H1 (cell line): ENCODE results near the gene HHAT. TPM values are rescaled to one million over a fixed set of nuclear protein-coding genes. Genes with fewer than 3 reads are reported as not detected.

Source experiments
- CTCF ChIA-PET: fragments of 300-600 bp; sonication (Branson Sonifier 250); formaldehyde crosslinking; loops from one replicate; lab custom pipeline; 2021; ENCODE audit not compliant: partially characterized antibody; lab: Charles Lee
- POLR2A ChIA-PET: fragments of 300-600 bp; sonication (Branson Sonifier 250); formaldehyde crosslinking; loops from one replicate; lab custom pipeline; 2021; ENCODE audit warnings: inconsistent platforms; ENCODE audit not compliant: partially characterized antibody; lab: Charles Lee
- DNase-seq, 2 experiments: peaks; one replicate each; pipeline versions ENCODE4 v3.0.0 to v3.0.0-alpha.2; 2010 to 2022; ENCODE audit warnings: low spot score in 2 of 2, low read depth in 1 of 2, mixed read lengths in 1 of 2
- FAIRE-seq: peaks from 2 replicates; lab custom pipeline; 2011; peaks lifted over from hg19 to GRCh38; lab: Jason Lieb, UNC
- H2AFZ ChIP-seq: 2 replicates; pipeline ENCODE4 v1.8.1; 2012; ENCODE audit warnings: low read length, inconsistent platforms
- H2AK5ac ChIP-seq: 2 replicates; pipeline ENCODE4 v1.6.1; 2013; ENCODE audit warnings: low read depth, low read length
- H2BK120ac ChIP-seq: replicated peaks from 2 replicates; pipeline ENCODE3; 2013; ENCODE audit warnings: low read depth, low read length, inconsistent platforms
- H2BK12ac ChIP-seq: 2 replicates; pipeline ENCODE4 v1.6.1; 2013; ENCODE audit warnings: low read depth, low read length
- H2BK15ac ChIP-seq: 2 replicates; pipeline ENCODE4 v1.6.1; 2013; ENCODE audit warnings: low read length
- H2BK20ac ChIP-seq: 2 replicates; pipeline ENCODE4 v1.6.1; 2013; ENCODE audit warnings: low read length
- H2BK5ac ChIP-seq: 2 replicates; pipeline ENCODE4 v1.6.1; 2013; ENCODE audit warnings: low read depth, low read length
- H3K14ac ChIP-seq: 2 replicates; pipeline ENCODE4 v1.6.1; 2013; ENCODE audit warnings: inconsistent platforms; ENCODE audit not compliant: insufficient read length
- H3K18ac ChIP-seq: 2 replicates; pipeline ENCODE4 v1.6.1; 2013; ENCODE audit warnings: low read length; ENCODE audit errors: extremely low read depth
- H3K23ac ChIP-seq: 2 replicates; pipeline ENCODE4 v1.6.1; 2013; ENCODE audit warnings: inconsistent platforms; ENCODE audit not compliant: insufficient read length
- H3K23me2 ChIP-seq: 2 replicates; pipeline ENCODE4 v1.6.1; 2013; ENCODE audit warnings: low read depth, low read length
- H3K27ac ChIP-seq: 2 replicates; pipeline ENCODE4 v1.6.1; 2011; ENCODE audit warnings: low read depth, low read length, inconsistent platforms
- H3K27me3 ChIP-seq, 4 experiments: replicated peaks in 1 of 4; 1 replicate in 1 of 4; 2 replicates in 3 of 4; pipeline versions ENCODE4 v1.6.1 to v1.8.1; 2011 to 2013; ENCODE audit warnings: low read length in 3 of 4, mild to moderate bottlenecking in 3 of 4, inconsistent platforms in 2 of 4, mixed read lengths in 2 of 4, moderate library complexity in 1 of 4; ENCODE audit not compliant: control insufficient read depth in 3 of 4, insufficient read depth in 3 of 4; ENCODE audit errors: extremely low read depth in 1 of 4
- H3K36me3 ChIP-seq, 4 experiments: 2 replicates each; pipeline versions ENCODE4 v1.6.1 to v1.8.1; 2011 to 2013; ENCODE audit warnings: mild to moderate bottlenecking in 4 of 4, low read length in 3 of 4, moderate library complexity in 2 of 4, control low read depth in 1 of 4, inconsistent platforms in 1 of 4; ENCODE audit not compliant: insufficient read depth in 4 of 4, control insufficient read depth in 2 of 4
- H3K4ac ChIP-seq: replicated peaks from 2 replicates; pipeline ENCODE3; 2013; ENCODE audit warnings: low read length, low read depth, mixed read lengths, inconsistent platforms; ENCODE audit not compliant: insufficient read length
- H3K4me1 ChIP-seq, 4 experiments: replicated peaks in 1 of 4; 1 replicate in 1 of 4; 2 replicates in 3 of 4; pipeline versions ENCODE4 v1.6.1 to v1.8.1; 2011 to 2013; ENCODE audit warnings: low read length in 3 of 4, inconsistent platforms in 2 of 4, mixed read lengths in 1 of 4; ENCODE audit not compliant: insufficient read depth in 4 of 4, control insufficient read depth in 3 of 4
- H3K4me2 ChIP-seq, 2 experiments: 2 replicates each; pipeline versions ENCODE4 v1.6.1 to v1.8.1; 2011 to 2013; ENCODE audit warnings: low read depth in 2 of 2, low read length in 2 of 2, control low read depth in 1 of 2, inconsistent platforms in 1 of 2, mild to moderate bottlenecking in 1 of 2; ENCODE audit not compliant: insufficient read depth in 1 of 2
- H3K4me3 ChIP-seq, 4 experiments: fragments of 200-600, 300-600 bp in 1 of 4; sonication (generic), shearing (Covaris generic), sonication (Bioruptor Twin) in 1 of 4; 2 replicates each; pipeline versions ENCODE4 v1.5.1 to v1.8.1; 2011 to 2016; ENCODE audit warnings: low read length in 4 of 4, low read depth in 3 of 4, control low read depth in 2 of 4, inconsistent platforms in 2 of 4, mild to moderate bottlenecking in 2 of 4, mixed read lengths in 1 of 4, moderate library complexity in 1 of 4; ENCODE audit not compliant: insufficient read depth in 2 of 4; ENCODE audit errors: extremely low read depth in 1 of 4
- H3K56ac ChIP-seq: replicated peaks from 2 replicates; pipeline ENCODE3; 2013; ENCODE audit warnings: low read depth, mild to moderate bottlenecking, mixed read lengths, low read length, inconsistent platforms; ENCODE audit not compliant: insufficient read length
- H3K79me1 ChIP-seq: 2 replicates; pipeline ENCODE4 v1.6.1; 2013; ENCODE audit warnings: low read depth, low read length, control low read depth
- H3K79me2 ChIP-seq, 2 experiments: 2 replicates each; pipeline versions ENCODE4 v1.6.1 to v1.8.1; 2012 to 2013; ENCODE audit warnings: low read length in 2 of 2, mild to moderate bottlenecking in 2 of 2, inconsistent platforms in 1 of 2; ENCODE audit not compliant: insufficient read depth in 2 of 2, control insufficient read depth in 1 of 2
- H3K9ac ChIP-seq, 4 experiments: replicated peaks in 1 of 4; 1 replicate in 1 of 4; 2 replicates in 3 of 4; pipeline versions ENCODE4 v1.6.1 to v1.8.1; 2011 to 2013; ENCODE audit warnings: low read depth in 3 of 4, low read length in 3 of 4, control low read depth in 2 of 4, mild to moderate bottlenecking in 2 of 4, moderate library complexity in 2 of 4, inconsistent platforms in 1 of 4; ENCODE audit errors: extremely low read depth in 1 of 4
- H3K9me3 ChIP-seq, 2 experiments: 2 replicates each; pipeline versions ENCODE4 v1.6.1 to v1.8.1; 2012 to 2013; ENCODE audit warnings: mild to moderate bottlenecking in 2 of 2, moderate library complexity in 2 of 2, control low read depth in 1 of 2, inconsistent platforms in 1 of 2, low read depth in 1 of 2, low read length in 1 of 2, mixed read lengths in 1 of 2; ENCODE audit not compliant: insufficient read depth in 2 of 2
- H4K20me1 ChIP-seq, 2 experiments: replicated peaks in 1 of 2; 2 replicates each; pipeline versions ENCODE3 to v1.8.1; 2011 to 2013; ENCODE audit warnings: inconsistent platforms in 2 of 2, low read length in 2 of 2, mild to moderate bottlenecking in 1 of 2; ENCODE audit not compliant: insufficient read depth in 2 of 2, control insufficient read depth in 1 of 2
- H4K5ac ChIP-seq: 2 replicates; pipeline ENCODE4 v1.6.1; 2013; ENCODE audit warnings: low read length, low read depth, mixed read lengths, inconsistent platforms; ENCODE audit not compliant: insufficient read length
- H4K8ac ChIP-seq: 2 replicates; pipeline ENCODE4 v1.8.0; 2013; ENCODE audit warnings: mild to moderate bottlenecking, moderate library complexity, low read length, inconsistent platforms; ENCODE audit not compliant: insufficient read depth; ENCODE audit errors: extremely low read depth
- H4K91ac ChIP-seq: replicated peaks from 2 replicates; pipeline ENCODE3; 2013; ENCODE audit warnings: low read length, mixed read lengths, inconsistent platforms; ENCODE audit not compliant: insufficient read length
- BCL11A ChIP-seq, 2 experiments: IDR thresholded peaks; one replicate each; pipeline ENCODE4 v1.6.1; 2011; ENCODE audit warnings: low read depth in 2 of 2, low read length in 2 of 2, mild to moderate bottlenecking in 2 of 2
- GTF2F1 ChIP-seq: IDR thresholded peaks from 2 replicates; pipeline ENCODE4 v1.6.1; 2012; ENCODE audit warnings: low read depth, low read length, improper control_type of control experiment, borderline replicate concordance
- HDAC6 ChIP-seq: IDR thresholded peaks from one replicate; pipeline ENCODE4 v1.7.1; 2012; ENCODE audit warnings: low read depth, mild to moderate bottlenecking, inconsistent platforms, low read length, moderate library complexity
- RNF2 ChIP-seq: fragments of 200-900, 300-1000 bp; sonication (generic); IDR thresholded peaks from 2 replicates; pipeline ENCODE4 v1.7.1; 2016; ENCODE audit warnings: borderline replicate concordance, low read depth, mild to moderate bottlenecking, antibody characterized with exemption, low read length; ENCODE audit not compliant: poor library complexity, severe bottlenecking; ENCODE audit errors: missing control alignments
- SAP30 ChIP-seq: fragments of 300-600 bp; sonication (generic); IDR thresholded peaks from 2 replicates; pipeline ENCODE4 v1.7.1; 2012; ENCODE audit warnings: low read length, moderate library complexity, mild to moderate bottlenecking, inconsistent platforms; ENCODE audit not compliant: insufficient read depth, insufficient replicate concordance
- SP1 ChIP-seq: IDR thresholded peaks from 2 replicates; pipeline ENCODE4 v1.6.1; 2011; ENCODE audit warnings: low read depth, low read length
- TAF7 ChIP-seq: optimal IDR thresholded peaks from 2 replicates; pipeline ENCODE3; 2011; ENCODE audit warnings: low read depth, mild to moderate bottlenecking, inconsistent platforms, low read length, moderate library complexity, borderline replicate concordance
- WGBS, 2 experiments: shearing (Covaris generic) in 1 of 2; methylation state at CpG; one replicate each; pipeline versions ENCODE4 v1.1.6 to v1.1.7; 2013 to 2015; ENCODE audit warnings: low lambda C conversion rate in 2 of 2, mixed read lengths in 2 of 2, inconsistent platforms in 1 of 2, low coverage in 1 of 2, missing lambda C conversion rate in 1 of 2; ENCODE audit not compliant: insufficient replicate concordance in 2 of 2, insufficient coverage in 1 of 2, insufficient read length in 1 of 2; ENCODE audit errors: extremely low coverage in 1 of 2, missing lambda C conversion rate in 1 of 2; 5-methylcytosine and 5-hydroxymethylcytosine counted together
- polyA plus RNA-seq, 7 experiments: library from polyadenylated mRNA; depleted of rRNA in 3 of 7; stranded (reverse) in 5 of 7; unstranded in 2 of 7; fragments of >200 nt in 5 of 7; fragments of 200-250 nt in 2 of 7; gene quantifications; 1 replicate in 5 of 7; 2 replicates in 1 of 7; 4 replicates in 1 of 7; pipeline versions ENCODE4 v1.2.1 to v1.2.3, GENCODE V29; 2011 to 2013; ENCODE audit warnings: missing spikeins in 2 of 7, mixed read lengths in 2 of 7
- total RNA-seq: library from RNA; stranded (reverse); fragmentation: NEBNext Ultra II Directional; extraction: Animal tissue kit (Norgen Biotek cat#: 25700); gene quantifications from 2 replicates; pipeline ENCODE4 v1.2.1, GENCODE V29; 2021

HHAT gene
- total and polyA plus RNA-seq, 2 of the 8 experiments (the other 6 are each of a cell fraction or from before 2014, with no cell fraction given) = 0.15 to 0.51 TPM

GRCh38 chr1:210653771-210654170 is 325.1 kb downstream of the HHAT start:
- Histone ChIP-seq H3K27ac (no peak overlapping the region), H3K36me3 (no peaks in the 10 kb centered on the region), H2BK5ac (no peak overlapping the region), H3K4ac (no peak overlapping the region), H3K79me1 (no peaks in the 10 kb centered on the region; the same call in 1 of the 2 replicates), H3K23ac (no peak overlapping the region), H3K9ac (no peak overlapping the region), H3K56ac (peak overlapping the region; percentile 19), H3K27me3 (no peaks in the 10 kb centered on the region), H2AFZ (no peak overlapping the region), H2AK5ac (no peak overlapping the region), H2BK12ac (no peak overlapping the region), H3K79me2 (no peaks in the 10 kb centered on the region), H4K91ac (no peak overlapping the region), H4K20me1 (peaks cover 0 to 2% of the 10 kb centered on the region in 2 experiments), H3K23me2 (peaks cover 5% of the 10 kb centered on the region; the same call in 1 of the 2 replicates), H4K5ac (no peak overlapping the region), H3K18ac (no peak overlapping the region), H2BK15ac (no peak overlapping the region), H3K4me3 (no peak overlapping the region), H3K4me2 (no peak overlapping the region), H4K8ac (no peak overlapping the region), H3K9me3 (peaks cover 0 to 5% of the 10 kb centered on the region in 2 experiments; a peak in 1 of 4 replicates), H3K14ac (no peak overlapping the region), H2BK120ac (no peak overlapping the region), H3K4me1 (0 out of 7 replicates have a peak, but pooled peaks cover 0 to 2% (median 0%) of the 10 kb centered on the region in 4 experiments), H2BK20ac (no peak overlapping the region)
- FAIRE-seq = peak; percentile 100
- WGBS, 2 experiments = 46 to 84% methylated on average over 5 to 6 of the region's 6 CpGs
- ChIA-PET CTCF (interaction anchor here (0.7 to 1.6 kb wide), 3 partner anchors 25 to 207 kb away, joined by 3 to 5 read pairs (median 3); no protein-coding TSS in a partner anchor), POLR2A (no interaction called here)
- DNase-seq = no peak
- no peak for TF ChIP-seq SAP30
- no peak for TF ChIP-seq TAF7
- TF ChIP-seq BCL11A (IDR thresholded peaks at IDR 0.05; ENCODE audit: low read depth in 2 of 2, low read length in 2 of 2) = no peak
- TF ChIP-seq HDAC6 = no peak
- TF ChIP-seq SP1 = no peak
- no peak for TF ChIP-seq RNF2
- TF ChIP-seq GTF2F1 = no peak
